NCI-H2196 (cell line): ENCODE results near the gene RAB7B.
"Not testable (repeated sequence)": the region's sequence is repeated elsewhere in the genome, so short reads cannot be mapped to it uniquely, and the experiment has no call there.

Experiments used
- DNase-seq: peaks from one replicate; lab custom pipeline; 2025; ENCODE audit not compliant: unreplicated experiment; lab: John Stamatoyannopoulos, UW

Gene RAB7B

DNA sequence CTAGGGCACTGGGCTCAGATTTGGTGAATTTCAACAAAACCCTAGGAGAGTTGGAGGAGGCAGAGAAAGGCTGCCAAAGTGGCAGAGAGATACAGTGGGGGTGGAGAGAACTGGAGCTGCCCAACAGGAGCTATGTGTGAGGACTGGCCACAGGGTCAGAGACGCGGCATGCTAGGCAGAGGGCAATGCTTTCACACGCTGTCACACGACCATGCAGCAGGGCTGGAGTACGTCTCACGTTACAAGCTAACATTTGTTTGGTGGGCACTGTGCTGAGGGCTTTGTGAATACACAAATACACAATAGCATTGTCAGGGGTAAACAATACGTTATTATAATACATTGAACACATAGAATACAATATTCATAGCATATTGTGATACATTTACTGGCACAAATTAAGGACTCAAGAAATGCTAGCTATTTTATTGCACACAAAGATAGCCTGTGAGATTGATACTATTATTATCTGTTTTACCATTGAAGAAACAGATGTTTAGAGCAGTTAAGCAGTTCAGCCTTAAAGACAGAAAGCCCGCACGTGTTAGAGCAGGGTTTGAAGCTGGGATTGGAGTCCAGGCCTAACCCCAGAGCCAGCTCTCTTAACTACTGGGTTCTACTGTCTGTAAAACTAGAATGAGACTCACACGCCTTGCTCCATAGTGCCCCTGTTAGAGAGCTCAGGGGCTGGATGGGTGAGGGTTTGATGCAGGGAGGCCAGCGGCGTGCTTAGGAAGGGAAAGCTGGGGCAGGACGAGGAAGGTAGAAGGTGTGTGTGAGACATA lies 4.5 kb downstream of the RAB7B start:
- DNase-seq = no peak

GRCh38 chr1:205996641-205997040 lies 6.6 kb downstream of the RAB7B start:
- not testable (repeated sequence) for DNase-seq

DNA sequence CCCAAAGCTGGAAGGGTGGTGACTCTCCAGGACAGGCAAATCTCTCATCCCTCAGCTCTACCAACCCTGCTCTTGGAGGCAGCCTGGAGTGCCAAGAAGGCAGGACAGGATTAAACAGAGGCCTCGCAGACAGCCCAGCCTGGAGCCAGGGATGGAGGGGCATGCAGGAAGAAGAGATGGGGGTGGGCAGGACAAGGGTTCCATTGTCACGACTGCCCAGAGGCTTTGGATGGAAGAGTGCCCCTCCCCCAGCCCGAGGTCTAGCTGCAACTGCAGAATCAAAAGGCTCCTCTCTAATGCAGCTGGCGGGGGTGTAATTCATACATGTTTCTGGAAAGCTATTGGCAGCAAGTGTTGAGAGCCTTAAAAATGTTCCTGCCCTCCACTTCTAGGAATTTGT lies 8.8 kb downstream of the RAB7B start:
- DNase-seq = no peak

DNA sequence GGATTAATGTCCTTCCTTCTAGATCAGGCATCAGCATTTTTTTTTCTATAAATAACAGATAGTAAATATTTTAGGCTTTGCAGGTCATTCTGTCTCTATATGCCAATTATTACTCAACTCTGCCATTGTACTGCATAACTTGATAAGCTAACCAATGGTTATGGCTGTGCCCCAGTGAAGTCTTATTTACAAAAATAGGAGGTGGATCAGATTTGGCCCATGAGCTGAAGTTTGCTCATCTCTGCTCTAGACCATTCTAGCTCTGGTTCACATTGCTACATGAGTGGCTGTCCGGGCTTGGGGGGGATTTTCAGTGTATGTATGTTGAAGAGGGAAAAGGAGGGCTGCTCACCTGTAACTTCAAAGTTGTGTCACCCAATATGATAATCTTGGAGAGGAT lies 10.1 kb downstream of the RAB7B start:
- DNase-seq = no peak

DNA sequence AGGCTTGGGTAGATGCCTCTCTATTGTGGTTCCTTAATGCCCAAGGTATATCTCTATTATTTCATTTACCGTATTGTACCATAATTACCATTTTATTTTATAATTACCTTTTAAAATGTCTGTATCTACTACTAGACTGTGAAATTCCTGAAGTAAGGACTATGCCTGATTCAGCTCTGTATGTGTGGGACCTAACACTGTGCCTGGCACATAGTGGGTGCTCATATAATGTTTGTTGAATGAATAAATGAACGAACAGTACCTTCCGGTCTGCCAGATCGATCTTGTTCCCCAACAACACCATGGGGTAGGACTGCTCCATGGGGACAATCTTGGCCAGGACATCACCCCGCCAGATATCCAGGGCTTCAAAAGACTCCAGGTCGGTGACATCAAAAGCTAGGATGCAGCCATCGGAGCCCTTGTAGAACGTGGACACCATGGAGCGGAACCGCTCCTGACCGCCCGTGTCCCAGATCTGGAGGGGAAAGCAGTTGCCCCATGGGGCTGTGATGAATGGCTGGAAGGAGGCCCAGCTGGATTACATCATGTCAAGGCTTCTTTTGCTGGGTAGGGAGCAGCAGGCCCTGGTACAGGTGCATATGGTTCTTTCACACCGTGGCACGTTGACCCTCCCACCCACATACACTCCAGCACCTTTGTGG lies 10.8 kb downstream of the RAB7B start:
- no peak for DNase-seq

DNA sequence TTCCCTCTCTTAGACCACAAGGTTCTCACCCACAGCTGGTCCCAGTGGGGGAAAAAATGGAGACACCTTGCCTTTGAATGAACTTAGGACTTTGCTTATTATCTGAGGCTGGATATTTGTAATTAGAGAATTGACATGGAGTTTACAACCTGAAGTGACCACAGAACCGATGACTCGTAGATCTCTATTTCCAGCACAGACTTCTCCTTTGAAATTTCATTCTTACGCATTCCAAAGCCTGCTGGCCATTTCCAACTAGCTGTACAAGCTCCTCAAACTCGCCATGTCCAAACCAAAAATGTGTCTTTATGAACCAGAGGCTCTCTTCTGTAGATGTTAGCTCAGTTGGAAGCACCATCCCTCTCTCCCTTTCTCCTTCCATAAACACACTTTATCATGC lies 12.0 kb downstream of the RAB7B start:
- no peak for DNase-seq

DNA sequence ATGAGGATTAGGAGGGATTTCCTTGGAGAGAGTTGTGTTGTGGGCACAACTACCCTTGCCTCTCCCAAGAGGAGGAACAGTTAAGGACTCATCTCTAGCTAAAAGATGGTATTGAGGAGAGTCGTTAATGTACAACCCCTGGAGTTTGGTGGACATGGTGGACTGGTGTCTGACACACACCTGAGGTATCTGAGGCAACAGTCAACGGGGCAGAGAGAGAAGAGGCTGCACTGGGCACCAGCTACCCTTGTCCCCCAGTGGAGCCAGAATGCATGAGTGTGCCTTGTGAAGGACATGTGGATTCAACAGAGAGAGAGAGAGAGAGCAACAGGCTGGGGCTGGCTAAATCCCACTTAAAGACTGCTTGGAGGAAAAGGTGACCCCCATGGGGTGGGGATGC lies 13.0 kb downstream of the RAB7B start:
- no peak for DNase-seq

DNA sequence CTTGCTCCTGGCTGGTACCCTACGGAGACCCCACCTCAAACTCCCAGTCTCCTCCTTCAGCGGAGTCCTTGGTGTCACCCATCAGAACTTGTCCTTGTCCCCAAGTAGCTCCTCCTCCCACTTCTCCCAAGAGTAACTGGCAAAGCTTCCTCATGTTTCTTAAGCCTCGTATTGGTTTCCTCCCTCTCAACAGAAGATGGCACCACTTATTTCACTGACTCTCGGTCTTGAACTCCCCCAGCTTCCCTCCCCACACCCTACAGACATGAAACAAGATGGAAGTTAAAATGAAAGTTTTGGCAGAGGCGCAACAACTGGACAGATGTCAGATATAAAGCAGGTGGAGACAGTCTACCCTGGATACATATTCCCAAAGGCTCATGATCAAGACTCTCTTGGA lies 13.4 kb downstream of the RAB7B start:
- no peak for DNase-seq

GRCh38 chr1:205988585-205988995 lies 14.6 kb downstream of the RAB7B start:
- DNase-seq = no peak

GRCh38 chr1:205986861-205987260 lies 16.3 kb downstream of the RAB7B start:
- DNase-seq = no peak

DNA sequence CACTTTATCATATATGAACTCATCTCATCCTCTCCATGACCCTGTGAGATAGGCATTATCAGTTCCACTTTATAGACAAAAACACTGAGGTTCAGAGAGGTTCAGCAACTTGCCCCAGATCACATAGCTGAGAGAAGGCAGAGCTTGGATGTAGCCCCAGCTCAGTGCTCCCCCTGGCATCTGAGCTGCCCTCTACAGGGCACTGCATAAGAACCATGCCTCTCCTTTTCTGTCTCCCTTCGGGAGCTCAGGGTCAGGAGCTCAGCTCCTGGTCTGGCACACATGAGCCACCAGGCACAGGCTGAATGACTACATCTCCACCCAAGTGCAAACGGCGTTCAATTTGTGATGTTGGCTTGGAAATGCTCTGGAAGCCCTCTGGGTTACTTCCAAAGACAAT lies 16.9 kb downstream of the RAB7B start:
- no peak for DNase-seq

DNA sequence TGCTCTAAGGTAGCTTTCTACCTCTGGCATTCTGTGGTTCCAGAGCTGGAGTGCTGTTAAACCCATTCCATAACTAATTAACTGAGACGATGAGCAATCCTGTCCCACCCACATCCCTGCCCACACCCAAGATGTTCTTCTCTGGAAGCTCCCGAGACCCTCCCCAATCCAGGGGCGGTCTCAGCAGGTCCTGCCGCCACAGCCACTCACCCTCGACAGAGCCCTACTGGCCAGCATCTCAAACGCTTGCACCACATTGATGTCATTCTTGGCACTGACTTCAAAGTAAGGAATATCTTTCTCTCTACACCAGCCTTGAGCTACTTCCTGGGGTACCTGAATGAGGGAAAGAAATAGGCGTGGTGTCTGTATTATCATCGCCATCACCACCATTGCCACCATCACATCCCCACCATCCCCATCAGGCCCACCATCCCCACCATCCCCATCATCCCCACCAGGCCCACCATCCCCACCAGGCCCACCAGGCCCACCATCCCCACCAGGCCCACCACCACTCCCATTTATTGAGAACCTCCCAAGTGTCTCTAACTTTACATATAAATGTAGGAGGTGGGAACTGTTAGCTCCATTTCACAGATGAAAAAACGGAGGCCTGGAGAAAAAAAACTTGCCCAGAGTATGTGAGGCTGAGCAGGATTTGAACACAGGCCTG lies 17.7 kb downstream of the RAB7B start:
- DNase-seq = peak; percentile 38

GRCh38 chr1:205983925-205984725 lies 19.1 kb downstream of the RAB7B start:
- DNase-seq = peak; percentile 22

DNA sequence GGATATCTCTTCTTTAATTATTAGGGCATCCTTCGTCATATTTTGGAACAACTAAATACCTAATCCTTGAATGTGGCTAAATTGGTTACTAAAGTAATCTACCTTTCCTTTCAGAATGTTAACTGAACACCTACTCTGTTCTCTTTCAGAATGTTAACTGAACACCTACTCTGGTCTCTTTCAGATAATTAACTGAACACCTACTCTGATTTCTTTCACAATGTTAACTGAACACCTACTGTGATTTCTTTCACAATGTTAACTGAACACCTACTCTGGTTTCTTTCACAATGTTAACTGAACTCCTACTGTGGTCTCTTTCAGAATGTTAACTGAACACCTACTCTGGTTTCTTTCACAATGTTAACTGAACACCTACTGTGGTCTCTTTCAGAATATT lies 21.9 kb downstream of the RAB7B start:
- DNase-seq = no peak

DNA sequence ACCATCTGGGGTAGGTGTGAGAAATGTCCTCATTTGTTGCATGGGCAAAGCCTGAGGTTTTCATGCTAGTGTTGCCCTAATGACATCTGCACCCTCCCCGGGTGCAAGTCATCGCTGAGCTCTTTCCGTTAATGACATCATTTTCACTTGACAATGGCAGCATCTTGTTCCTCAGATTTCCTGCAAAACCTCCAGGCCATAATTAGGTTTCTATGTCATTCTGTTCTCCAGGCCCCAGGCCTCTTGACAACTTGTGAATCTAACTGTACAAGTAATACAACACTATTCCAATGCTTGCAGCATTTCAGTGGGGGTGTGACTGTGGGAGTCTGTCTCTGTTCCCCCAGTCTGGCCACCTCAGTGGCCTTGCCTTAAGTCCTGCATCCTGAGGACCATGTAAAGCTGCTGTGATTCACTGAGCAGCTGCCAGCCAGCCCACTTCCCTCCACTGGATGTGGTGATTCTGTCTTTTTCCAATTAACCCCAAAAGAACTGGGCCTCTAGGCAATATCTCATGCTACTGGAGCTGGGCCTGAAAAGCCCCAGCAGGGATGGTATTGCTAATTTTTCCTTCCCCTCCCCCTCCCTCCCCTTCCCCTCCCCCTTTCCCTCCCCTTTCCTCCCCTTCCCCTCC lies 22.8 kb downstream of the RAB7B start:
- DNase-seq = no peak

DNA sequence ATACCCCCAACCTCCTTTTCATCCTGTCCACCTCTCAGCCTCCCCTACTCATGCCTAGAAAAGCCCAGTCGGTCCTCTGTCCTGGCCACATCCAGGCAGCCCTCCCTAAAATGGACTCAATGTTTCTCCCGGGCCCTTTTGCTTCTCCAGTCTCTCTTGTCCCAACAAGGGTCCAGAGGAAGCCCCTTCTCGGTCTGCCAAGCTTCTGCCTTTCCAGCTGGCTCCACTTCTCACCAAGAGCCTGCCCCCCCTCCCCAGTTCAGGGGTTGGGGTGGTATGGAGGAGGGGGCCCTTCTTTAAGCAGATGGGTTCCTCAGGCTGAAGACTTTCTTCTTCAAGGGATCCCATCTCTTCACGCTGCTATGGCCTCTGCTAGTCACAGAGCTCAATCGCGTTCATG lies 23.9 kb downstream of the RAB7B start:
- no peak for DNase-seq

DNA sequence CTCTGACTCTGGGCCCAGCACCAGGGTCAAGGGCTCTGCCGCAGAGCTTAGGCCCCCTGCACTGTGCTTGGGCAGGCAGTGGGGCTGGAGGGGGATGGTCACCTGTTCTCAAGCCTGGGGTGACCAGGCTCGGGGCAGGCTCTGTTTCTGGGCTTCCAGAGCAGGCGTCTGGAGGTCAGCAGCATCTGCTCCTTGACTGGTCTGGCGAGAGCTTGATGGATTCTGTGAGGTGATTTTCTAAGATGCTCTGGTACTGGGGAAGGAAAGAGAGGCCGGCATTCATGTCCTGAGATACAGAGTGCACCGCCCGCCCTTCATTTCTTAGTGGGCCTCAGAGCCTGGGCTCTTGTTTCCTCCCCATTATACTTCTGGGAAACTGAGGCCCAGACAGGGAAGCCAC lies 24.5 kb downstream of the RAB7B start:
- no peak for DNase-seq

GRCh38 chr1:205977402-205978014 lies 25.7 kb downstream of the RAB7B start:
- DNase-seq = peak; percentile 82

DNA sequence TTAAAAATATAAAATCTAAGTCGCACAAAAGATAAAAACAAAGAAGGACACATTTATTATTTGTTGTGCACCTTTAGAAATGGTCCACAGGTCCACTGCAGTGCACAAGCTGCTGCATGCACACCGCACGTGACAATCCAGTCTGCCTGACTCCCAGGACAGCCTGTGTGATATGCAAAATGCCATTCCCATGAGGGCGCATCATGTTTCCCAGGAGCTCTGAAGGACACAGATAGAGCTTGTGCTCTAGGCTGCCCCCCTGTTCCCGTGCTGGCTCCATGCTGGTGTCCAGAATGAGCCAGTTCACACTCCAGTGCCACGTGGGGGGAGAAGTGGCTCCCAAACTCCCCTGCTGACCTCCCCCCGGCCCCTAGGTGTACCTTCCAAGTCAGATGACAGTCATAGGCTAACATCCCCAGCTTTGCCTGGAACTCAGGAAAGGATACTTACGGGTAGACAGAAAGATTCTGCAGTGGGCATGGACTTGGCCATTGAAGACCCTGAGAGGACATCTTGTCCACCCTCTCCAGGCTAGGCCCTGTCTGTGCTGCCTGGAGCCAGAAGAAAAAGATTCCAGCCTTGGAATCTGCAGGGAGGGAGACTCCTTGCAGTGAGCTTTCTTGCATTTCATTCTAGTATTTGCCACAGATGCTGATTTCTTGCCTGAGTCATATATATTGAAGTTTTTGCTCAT lies 26.3 kb downstream of the RAB7B start:
- peak; percentile 31 for DNase-seq

DNA sequence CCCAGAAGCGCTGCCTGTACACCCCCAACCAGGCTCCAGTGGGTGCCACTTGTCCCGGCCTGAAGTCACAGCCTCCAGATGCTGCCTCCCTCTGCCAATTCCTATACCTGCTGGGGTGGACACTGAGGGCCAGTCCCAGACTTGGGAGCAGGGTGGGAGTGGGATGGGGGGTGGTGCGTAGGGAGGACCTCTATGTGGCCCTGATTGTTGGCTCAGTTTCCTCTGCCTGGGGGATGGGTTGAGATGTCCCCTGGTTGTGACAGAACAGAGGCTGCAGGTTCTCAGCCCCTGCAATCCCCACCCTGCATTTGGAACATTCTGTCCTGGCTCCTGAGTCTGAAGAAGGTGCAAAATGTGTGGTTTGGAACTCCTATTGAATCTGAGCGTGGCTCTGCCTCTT lies 27.2 kb downstream of the RAB7B start:
- no peak for DNase-seq
